ENCODE results near the gene ZFP36L1.

The ZFP36L1 gene

GRCh38 chr14:68810173-68811153, 17.6 kb upstream of the ZFP36L1 start:
- Histone ChIP-seq H3K27me3 (ENCODE audit: insufficient read depth, low read length, poor library complexity, severe bottlenecking) (no peaks in the 10 kb centered on the region), H3K79me2 (ENCODE audit: insufficient read depth, low read length) (0 out of 2 replicates have a peak, but pooled peaks cover under 1% of the 10 kb centered on the region), H3K9ac (ENCODE audit: low read depth, low read length, poor library complexity, severe bottlenecking) (no peak overlapping the region), H3K36me3 (ENCODE audit: insufficient read depth, low read length) (no peaks in the 10 kb centered on the region), H3K9me2 (replicated peaks; ENCODE audit: low read depth, low read length) (no peaks in the 10 kb centered on the region), H3K4me1 (ENCODE audit: insufficient read depth, low read length, poor library complexity, severe bottlenecking) (peaks cover 36% of the 10 kb centered on the region), H2AFZ (ENCODE audit: low read length) (no peak overlapping the region), H3F3A (ENCODE audit: low read depth) (peaks cover 5% of the 10 kb centered on the region; the same call in 1 of the 2 replicates), H3K4me2 (ENCODE audit: low read depth, low read length, poor library complexity, severe bottlenecking) (no peak overlapping the region), H3K4me3 (ENCODE audit: low read length, poor library complexity, severe bottlenecking) (no peak overlapping the region), H4K20me1 (ENCODE audit: insufficient read depth, low read length, poor library complexity, severe bottlenecking) (no peaks in the 10 kb centered on the region), H3K9me3 (ENCODE audit: insufficient read depth, low read depth, low read length) (no peaks in the 10 kb centered on the region)
- TF ChIP-seq EZH2phosphoT487 (IDR thresholded peaks at IDR 0.05; ENCODE audit: borderline replicate concordance) (no peak), CTCF (conservative IDR thresholded peaks at IDR 0.05; ENCODE audit: low read length) (no peak)

- no peaks in the 10 kb centered on the region for H3K36me3 ChIP-seq (ENCODE audit: insufficient read depth, low read length)
- no peaks in the 10 kb centered on the region for H3F3A ChIP-seq (ENCODE audit: low read depth)
- H4K20me1 ChIP-seq (ENCODE audit: insufficient read depth, low read length, poor library complexity, severe bottlenecking) = no peaks in the 10 kb centered on the region
- no peak overlapping the region for H3K4me2 ChIP-seq (ENCODE audit: low read depth, low read length, poor library complexity, severe bottlenecking)
- no peak overlapping the region for H3K4me3 ChIP-seq (ENCODE audit: low read length, poor library complexity, severe bottlenecking)
- no peak for TF ChIP-seq EZH2phosphoT487 (IDR thresholded peaks at IDR 0.05; ENCODE audit: borderline replicate concordance)
- no peak for TF ChIP-seq CTCF (conservative IDR thresholded peaks at IDR 0.05; ENCODE audit: low read length)
- H3K79me2 ChIP-seq (ENCODE audit: insufficient read depth, low read length) = no peaks in the 10 kb centered on the region
- peaks cover 28% of the 10 kb centered on the region for H3K4me1 ChIP-seq (ENCODE audit: insufficient read depth, low read length, poor library complexity, severe bottlenecking)
- no peaks in the 10 kb centered on the region for H3K27me3 ChIP-seq (ENCODE audit: insufficient read depth, low read length, poor library complexity, severe bottlenecking)
- no peak overlapping the region for H3K9ac ChIP-seq (ENCODE audit: low read depth, low read length, poor library complexity, severe bottlenecking)
- H3K9me3 ChIP-seq (ENCODE audit: insufficient read depth, low read depth, low read length) = no peaks in the 10 kb centered on the region
- no peaks in the 10 kb centered on the region for H3K9me2 ChIP-seq (replicated peaks; ENCODE audit: low read depth, low read length)
- H2AFZ ChIP-seq (ENCODE audit: low read length) = no peak overlapping the region
These were observed 16.7 kb upstream of the ZFP36L1 start for GRCh38 chr14:68809524-68809923.

GRCh38 chr14:68808696-68809480, 16.0 kb upstream of the ZFP36L1 start:
- H3K4me1 ChIP-seq (ENCODE audit: insufficient read depth, low read length, poor library complexity, severe bottlenecking) = peaks cover 21% of the 10 kb centered on the region
- TF ChIP-seq EZH2phosphoT487 (IDR thresholded peaks at IDR 0.05; ENCODE audit: borderline replicate concordance) (no peak), CTCF (conservative IDR thresholded peaks at IDR 0.05; ENCODE audit: low read length) (no peak)
- no peak overlapping the region for H2AFZ ChIP-seq (ENCODE audit: low read length)
- H3K4me3 ChIP-seq (ENCODE audit: low read length, poor library complexity, severe bottlenecking) = no peak overlapping the region
- H3K9me2 ChIP-seq (replicated peaks; ENCODE audit: low read depth, low read length) = no peaks in the 10 kb centered on the region
- no peaks in the 10 kb centered on the region for H3K36me3 ChIP-seq (ENCODE audit: insufficient read depth, low read length)
- H3K4me2 ChIP-seq (ENCODE audit: low read depth, low read length, poor library complexity, severe bottlenecking) = no peak overlapping the region
- no peaks in the 10 kb centered on the region for H3K27me3 ChIP-seq (ENCODE audit: insufficient read depth, low read length, poor library complexity, severe bottlenecking)
- no peaks in the 10 kb centered on the region for H3K79me2 ChIP-seq (ENCODE audit: insufficient read depth, low read length)
- no peak overlapping the region for H3K9ac ChIP-seq (ENCODE audit: low read depth, low read length, poor library complexity, severe bottlenecking)
- no peaks in the 10 kb centered on the region; the same call in 1 of the 2 replicates for H3K9me3 ChIP-seq (ENCODE audit: insufficient read depth, low read depth, low read length)
- H3F3A ChIP-seq (ENCODE audit: low read depth) = no peaks in the 10 kb centered on the region
- no peaks in the 10 kb centered on the region for H4K20me1 ChIP-seq (ENCODE audit: insufficient read depth, low read length, poor library complexity, severe bottlenecking)

All from Loucy (cell line).